Measurements from ENCODE around the gene PGM3.

GRCh38 chr6:83215131-83216047 lies 22.3 kb upstream of the PGM3 start:
- TF ChIP-seq CTCF (conservative IDR thresholded peaks at IDR 0.05; ENCODE audit: low read depth, low read length), result peak; percentile 93
- no peak for TF ChIP-seq EZH2 (IDR thresholded peaks at IDR 0.05; ENCODE audit: borderline replicate concordance, low read depth, low read length, poor library complexity, severe bottlenecking)

Data from A673 (cell line).